ENCODE measurements around the gene TMEM221.

DNA sequence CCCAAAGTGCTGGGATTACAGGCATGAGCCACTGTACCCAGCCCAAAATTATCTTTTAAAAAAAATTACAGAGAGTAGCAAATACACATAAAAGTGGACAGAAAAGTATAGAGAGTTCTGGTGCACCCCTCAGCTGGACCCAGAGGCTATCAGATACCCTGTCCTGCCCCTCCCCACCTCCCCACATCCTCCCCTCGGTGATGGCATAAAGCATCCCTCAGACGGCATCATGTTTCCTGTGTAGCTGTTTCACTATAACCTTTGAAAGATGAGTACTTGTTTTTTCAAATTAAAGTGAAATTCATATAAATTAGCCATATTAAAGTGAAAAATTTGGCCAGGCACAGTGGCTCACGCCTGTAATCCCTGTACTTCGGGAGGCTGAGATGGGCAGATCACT lies 41.9 kb upstream of the TMEM221 start:
- TF ChIP-seq ZFP30 (CRISPR knock-in tag; IDR thresholded peaks at IDR 0.05): no peak
- no peak for TF ChIP-seq CSDC2 (CRISPR knock-in tag; IDR thresholded peaks at IDR 0.05)
- TF ChIP-seq, protein P1, sequence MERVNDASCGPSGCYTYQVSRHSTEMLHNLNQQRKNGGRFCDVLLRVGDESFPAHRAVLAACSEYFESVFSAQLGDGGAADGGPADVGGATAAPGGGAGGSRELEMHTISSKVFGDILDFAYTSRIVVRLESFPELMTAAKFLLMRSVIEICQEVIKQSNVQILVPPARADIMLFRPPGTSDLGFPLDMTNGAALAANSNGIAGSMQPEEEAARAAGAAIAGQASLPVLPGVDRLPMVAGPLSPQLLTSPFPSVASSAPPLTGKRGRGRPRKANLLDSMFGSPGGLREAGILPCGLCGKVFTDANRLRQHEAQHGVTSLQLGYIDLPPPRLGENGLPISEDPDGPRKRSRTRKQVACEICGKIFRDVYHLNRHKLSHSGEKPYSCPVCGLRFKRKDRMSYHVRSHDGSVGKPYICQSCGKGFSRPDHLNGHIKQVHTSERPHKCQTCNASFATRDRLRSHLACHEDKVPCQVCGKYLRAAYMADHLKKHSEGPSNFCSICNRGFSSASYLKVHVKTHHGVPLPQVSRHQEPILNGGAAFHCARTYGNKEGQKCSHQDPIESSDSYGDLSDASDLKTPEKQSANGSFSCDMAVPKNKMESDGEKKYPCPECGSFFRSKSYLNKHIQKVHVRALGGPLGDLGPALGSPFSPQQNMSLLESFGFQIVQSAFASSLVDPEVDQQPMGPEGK (CRISPR knock-in tag; IDR thresholded peaks at IDR 0.05; ENCODE audit: borderline replicate concordance): no peak
- TF ChIP-seq ARNTL (CRISPR knock-in tag; IDR thresholded peaks at IDR 0.05; ENCODE audit: borderline replicate concordance, low read depth): no peak
- no peak for TF ChIP-seq ISL1 (CRISPR knock-in tag; IDR thresholded peaks at IDR 0.05)
- TF ChIP-seq, protein P2, sequence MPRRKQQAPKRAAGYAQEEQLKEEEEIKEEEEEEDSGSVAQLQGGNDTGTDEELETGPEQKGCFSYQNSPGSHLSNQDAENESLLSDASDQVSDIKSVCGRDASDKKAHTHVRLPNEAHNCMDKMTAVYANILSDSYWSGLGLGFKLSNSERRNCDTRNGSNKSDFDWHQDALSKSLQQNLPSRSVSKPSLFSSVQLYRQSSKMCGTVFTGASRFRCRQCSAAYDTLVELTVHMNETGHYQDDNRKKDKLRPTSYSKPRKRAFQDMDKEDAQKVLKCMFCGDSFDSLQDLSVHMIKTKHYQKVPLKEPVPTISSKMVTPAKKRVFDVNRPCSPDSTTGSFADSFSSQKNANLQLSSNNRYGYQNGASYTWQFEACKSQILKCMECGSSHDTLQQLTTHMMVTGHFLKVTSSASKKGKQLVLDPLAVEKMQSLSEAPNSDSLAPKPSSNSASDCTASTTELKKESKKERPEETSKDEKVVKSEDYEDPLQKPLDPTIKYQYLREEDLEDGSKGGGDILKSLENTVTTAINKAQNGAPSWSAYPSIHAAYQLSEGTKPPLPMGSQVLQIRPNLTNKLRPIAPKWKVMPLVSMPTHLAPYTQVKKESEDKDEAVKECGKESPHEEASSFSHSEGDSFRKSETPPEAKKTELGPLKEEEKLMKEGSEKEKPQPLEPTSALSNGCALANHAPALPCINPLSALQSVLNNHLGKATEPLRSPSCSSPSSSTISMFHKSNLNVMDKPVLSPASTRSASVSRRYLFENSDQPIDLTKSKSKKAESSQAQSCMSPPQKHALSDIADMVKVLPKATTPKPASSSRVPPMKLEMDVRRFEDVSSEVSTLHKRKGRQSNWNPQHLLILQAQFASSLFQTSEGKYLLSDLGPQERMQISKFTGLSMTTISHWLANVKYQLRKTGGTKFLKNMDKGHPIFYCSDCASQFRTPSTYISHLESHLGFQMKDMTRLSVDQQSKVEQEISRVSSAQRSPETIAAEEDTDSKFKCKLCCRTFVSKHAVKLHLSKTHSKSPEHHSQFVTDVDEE (CRISPR knock-in tag; IDR thresholded peaks at IDR 0.05): no peak
- no peak for TF ChIP-seq TOX (CRISPR knock-in tag; IDR thresholded peaks at IDR 0.05; ENCODE audit: borderline replicate concordance)
- TF ChIP-seq SNAI2 (CRISPR knock-in tag; IDR thresholded peaks at IDR 0.05): no peak
- TF ChIP-seq ZNF8 (CRISPR knock-in tag; IDR thresholded peaks at IDR 0.05): no peak

Measured in SK-N-SH treated with all-trans-retinoic acid at 6 μM for 48 hours (cell line).